Gastroesophageal sphincter (tissue), 4 donors: ENCODE results near the gene TNFAIP2. TPM values are rescaled to one million over a fixed set of nuclear protein-coding genes. Genes with fewer than 3 reads are reported as not detected.
"Not testable (repeated sequence)": the region's sequence is repeated elsewhere in the genome, so short reads cannot be mapped to it uniquely, and the experiment has no call there.

Experiments
- ATAC-seq: fragments of 150-250 bp; one replicate; pipeline ENCODE4 v1.9.1; 2016; ENCODE audit warnings: mild to moderate bottlenecking, moderate library complexity
- H3K27ac ChIP-seq, 4 donors: fragments of 200-600 bp; sonication (generic) in 3 of 4; 1 replicate in 3 of 4; 2 replicates in 1 of 4; pipeline ENCODE4 v1.5.1; 2016 to 2019
- H3K27me3 ChIP-seq: fragments of 200-600 bp; sonication (generic); one replicate; pipeline ENCODE4 v1.5.1; 2019
- H3K36me3 ChIP-seq, 2 donors: fragments of 200-600 bp; sonication (generic); one replicate each; pipeline ENCODE4 v1.5.1; 2019; ENCODE audit warnings: control low read depth in 1 of 2
- H3K4me1 ChIP-seq, 3 donors: fragments of 200-600 bp; sonication (generic); 1 replicate in 2 of 3; 2 replicates in 1 of 3; pipeline ENCODE4 v1.5.1; 2016 to 2019; ENCODE audit warnings: control low read depth in 2 of 3
- H3K4me3 ChIP-seq, 2 donors: fragments of 200-600 bp; sonication (generic); one replicate each; pipeline ENCODE4 v1.5.1; 2019; ENCODE audit warnings: mild to moderate bottlenecking in 1 of 2, moderate library complexity in 1 of 2
- H3K9me3 ChIP-seq, 3 donors: fragments of 200-600 bp; sonication (generic); one replicate each; pipeline ENCODE4 v1.5.1; 2017 to 2019; ENCODE audit warnings: control low read depth in 2 of 3
- EP300 ChIP-seq: sonication (generic); formaldehyde crosslinking; IDR thresholded peaks from one replicate; pipeline ENCODE4 v1.6.1; 2017; ENCODE audit warnings: antibody characterized with exemption, mild to moderate bottlenecking
- POLR2A ChIP-seq, 2 donors: fragments of 450-650 bp; IDR thresholded peaks; one replicate each; pipeline ENCODE4 v1.6.1; 2017; ENCODE audit warnings: antibody characterized with exemption in 2 of 2, mild to moderate bottlenecking in 2 of 2, moderate library complexity in 1 of 2
- POLR2AphosphoS5 ChIP-seq: sonication (generic); formaldehyde crosslinking; IDR thresholded peaks from one replicate; pipeline ENCODE4 v1.6.1; 2017; ENCODE audit warnings: antibody characterized with exemption
- WGBS, 2 donors: methylation state at CpG; one replicate each; pipeline ENCODE4 v1.1.5; 2018; ENCODE audit warnings: low coverage in 1 of 2; 5-methylcytosine and 5-hydroxymethylcytosine counted together
- total RNA-seq, 4 donors: library from RNA; depleted of rRNA; stranded (reverse); fragments of >200 nt; gene quantifications; one replicate each; pipeline ENCODE4 v1.1.0, GENCODE V29; 2016
- TF ChIP-seq, protein P1 (sequence below), 4 experiments: fragments of 200-600 bp in 2 of 4; fragments of 450-650 bp in 2 of 4; sonication (generic) in 1 of 4; IDR thresholded peaks; one replicate each; pipeline ENCODE4 v1.5.1; 2017 to 2019; ENCODE audit warnings: antibody characterized with exemption in 4 of 4, mild to moderate bottlenecking in 2 of 4, moderate library complexity in 2 of 4

Gene TNFAIP2
- total RNA-seq, 4 donors from 2014 or later: 51.6 to 61.9 (median 59.1) TPM

DNA sequence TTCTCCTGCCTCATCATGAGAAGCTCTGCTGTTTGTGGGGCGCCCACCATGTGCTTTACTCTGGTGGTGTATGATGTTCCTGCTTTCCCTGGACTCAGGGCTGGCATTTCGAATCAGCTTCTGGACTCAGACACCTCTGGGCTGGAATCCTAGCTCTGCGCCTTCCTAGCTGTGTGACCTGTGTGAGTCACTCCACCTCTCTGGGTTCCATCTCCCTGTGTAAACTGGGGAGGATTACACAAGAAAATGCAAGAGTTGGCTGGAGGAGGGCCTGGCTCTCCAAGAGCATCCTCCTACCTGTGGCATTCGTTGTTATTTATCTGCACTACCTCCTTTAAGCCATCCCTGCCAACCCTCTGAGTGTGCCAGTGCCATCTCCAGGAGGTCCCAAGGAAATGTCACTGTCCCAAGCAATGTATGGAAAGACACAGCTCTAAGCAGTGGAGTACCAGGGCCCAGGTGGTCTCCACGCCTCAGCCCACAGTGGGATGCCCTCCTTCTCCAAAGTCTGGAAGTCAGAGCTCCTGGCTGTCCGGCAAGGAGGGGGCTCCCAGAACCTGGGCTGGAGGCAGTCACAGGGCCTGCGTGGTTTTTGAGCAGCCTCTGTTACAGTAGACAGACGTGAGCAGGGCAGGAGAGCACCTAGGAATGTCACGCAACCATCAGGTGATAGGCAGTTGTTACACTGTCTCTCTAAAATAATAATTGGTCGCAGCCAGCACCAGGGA is 7.3 kb upstream of the TNFAIP2 start:
- no peak for ATAC-seq

DNA sequence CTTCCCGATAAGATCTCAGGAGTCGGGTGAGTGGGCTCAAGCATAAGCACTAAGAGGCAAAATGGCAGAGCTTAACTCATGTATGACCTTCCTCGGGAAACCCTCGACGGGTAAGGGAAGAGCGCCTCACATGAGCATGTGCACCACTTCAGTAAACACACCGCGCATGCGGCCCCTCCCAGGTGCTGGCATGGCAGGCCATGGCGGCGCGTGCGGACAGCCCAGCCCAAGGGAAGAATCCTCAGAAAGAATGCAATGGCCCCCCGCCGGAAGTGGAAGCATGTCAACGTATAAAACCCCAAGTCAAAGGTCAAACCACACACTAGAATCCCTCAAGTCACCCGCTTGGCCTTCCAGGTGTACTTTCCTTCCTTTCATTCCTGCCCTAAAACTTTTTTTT is 6.6 kb upstream of the TNFAIP2 start:
- TF ChIP-seq, protein P1, sequence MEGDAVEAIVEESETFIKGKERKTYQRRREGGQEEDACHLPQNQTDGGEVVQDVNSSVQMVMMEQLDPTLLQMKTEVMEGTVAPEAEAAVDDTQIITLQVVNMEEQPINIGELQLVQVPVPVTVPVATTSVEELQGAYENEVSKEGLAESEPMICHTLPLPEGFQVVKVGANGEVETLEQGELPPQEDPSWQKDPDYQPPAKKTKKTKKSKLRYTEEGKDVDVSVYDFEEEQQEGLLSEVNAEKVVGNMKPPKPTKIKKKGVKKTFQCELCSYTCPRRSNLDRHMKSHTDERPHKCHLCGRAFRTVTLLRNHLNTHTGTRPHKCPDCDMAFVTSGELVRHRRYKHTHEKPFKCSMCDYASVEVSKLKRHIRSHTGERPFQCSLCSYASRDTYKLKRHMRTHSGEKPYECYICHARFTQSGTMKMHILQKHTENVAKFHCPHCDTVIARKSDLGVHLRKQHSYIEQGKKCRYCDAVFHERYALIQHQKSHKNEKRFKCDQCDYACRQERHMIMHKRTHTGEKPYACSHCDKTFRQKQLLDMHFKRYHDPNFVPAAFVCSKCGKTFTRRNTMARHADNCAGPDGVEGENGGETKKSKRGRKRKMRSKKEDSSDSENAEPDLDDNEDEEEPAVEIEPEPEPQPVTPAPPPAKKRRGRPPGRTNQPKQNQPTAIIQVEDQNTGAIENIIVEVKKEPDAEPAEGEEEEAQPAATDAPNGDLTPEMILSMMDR (IDR thresholded peaks at IDR 0.05): no peak
- TF ChIP-seq EP300: no peak
- TF ChIP-seq POLR2A (IDR thresholded peaks at IDR 0.05): no peak
- TF ChIP-seq POLR2AphosphoS5: no peak
- 85 to 93% methylated on average over 9 to 14 of the region's 17 CpGs for WGBS, 2 donors
- peaks cover 23% of the 10 kb centered on the region for H3K27me3 ChIP-seq
- H3K4me1 ChIP-seq: peaks cover 0 to 67% (median 24%) of the 10 kb centered on the region in 3 donors
- H3K4me3 ChIP-seq: no peak overlapping the region
- no peak for ATAC-seq
- no peak overlapping the region for H3K27ac ChIP-seq
- H3K9me3 ChIP-seq: no peaks in the 10 kb centered on the region
- no peaks in the 10 kb centered on the region for H3K36me3 ChIP-seq

More for the DNA sequence above, 7.3 kb upstream of the TNFAIP2 start:
- 72 to 91% methylated on average over 6 of the region's 10 CpGs for WGBS, 2 donors
- Histone ChIP-seq H3K4me1 (peaks cover 0 to 67% (median 18%) of the 10 kb centered on the region in 3 donors), H3K27ac (no peak overlapping the region), H3K36me3 (no peaks in the 10 kb centered on the region), H3K4me3 (no peak overlapping the region), H3K9me3 (no peaks in the 10 kb centered on the region), H3K27me3 (peaks cover 22% of the 10 kb centered on the region)
- TF ChIP-seq, protein P1 (IDR thresholded peaks at IDR 0.05): no peak
- TF ChIP-seq EP300: no peak
- no peak for TF ChIP-seq POLR2AphosphoS5
- TF ChIP-seq POLR2A (IDR thresholded peaks at IDR 0.05): no peak

DNA sequence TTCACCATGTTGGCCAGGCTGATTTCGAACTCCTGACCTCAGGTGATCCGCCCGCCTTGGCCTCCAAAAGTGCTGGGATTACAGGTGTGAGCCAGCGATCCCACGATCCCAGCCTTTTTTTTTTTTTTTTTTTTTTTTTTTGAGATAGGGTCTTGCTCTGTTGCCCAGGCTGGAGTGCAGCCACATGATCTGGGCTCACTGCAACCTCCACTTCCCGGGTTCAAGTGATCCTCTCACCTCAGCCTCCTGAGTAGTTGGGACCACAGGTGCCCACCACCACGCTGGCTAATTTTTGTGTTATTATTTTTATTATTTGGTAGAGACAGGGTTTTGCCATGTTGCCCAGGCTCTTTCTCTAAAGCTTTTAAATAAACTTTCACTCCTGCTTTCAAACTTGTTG is 5.8 kb upstream of the TNFAIP2 start:
- Histone ChIP-seq H3K4me1 (peaks cover 0 to 67% (median 33%) of the 10 kb centered on the region in 3 donors), H3K27me3 (peaks cover 23% of the 10 kb centered on the region), H3K27ac (peak overlapping the region in 1 of 4 donors; percentile 76)
- H3K9me3 ChIP-seq, H3K4me3 ChIP-seq, ATAC-seq, H3K36me3 ChIP-seq: not testable (repeated sequence)
- 98% methylated on average over 6 of the region's 7 CpGs; no CpG with 5 or more reads in 1 of the 2 donors for WGBS, 2 donors

DNA sequence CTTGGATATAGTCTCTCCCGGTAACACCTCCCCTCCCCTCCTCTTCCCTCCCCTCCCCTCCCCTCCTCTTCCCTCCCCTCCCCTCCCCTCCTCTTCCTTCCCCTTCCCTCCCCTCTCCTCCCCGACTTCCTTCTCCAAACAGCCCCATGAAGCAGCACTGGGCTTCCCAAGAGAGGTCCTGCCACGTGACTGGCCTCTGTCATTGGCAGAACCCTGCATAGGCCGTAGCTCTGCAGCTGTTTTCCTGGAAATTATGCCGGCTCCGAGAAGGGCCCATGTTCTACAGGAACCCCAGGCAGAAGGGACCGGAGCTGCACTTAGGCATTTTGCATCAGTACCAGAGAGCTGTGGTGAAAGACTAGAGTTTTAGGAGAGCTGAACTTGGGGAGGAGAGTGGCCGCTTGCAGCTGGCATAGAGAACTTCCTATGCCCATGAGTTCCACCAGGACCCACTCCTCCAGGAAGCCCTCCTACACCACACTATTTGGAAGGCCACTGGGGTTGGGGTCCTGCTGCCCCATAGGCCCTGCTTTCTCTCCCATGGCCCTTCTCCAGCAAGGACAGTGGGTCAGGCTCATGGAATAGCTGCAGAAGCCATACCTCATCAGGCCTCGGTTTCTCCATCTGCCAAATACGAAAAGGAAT is 5.1 kb upstream of the TNFAIP2 start:
- Histone ChIP-seq H3K4me3 (no peak overlapping the region), H3K36me3 (no peaks in the 10 kb centered on the region), H3K27me3 (peaks cover 29% of the 10 kb centered on the region), H3K4me1 (peaks cover 0 to 67% (median 37%) of the 10 kb centered on the region in 3 donors), H3K9me3 (no peaks in the 10 kb centered on the region), H3K27ac (peak overlapping the region in 3 of 4 donors; percentile 68 to 76 (median 74))
- 20% methylated on average over 1 of the region's 10 CpGs; no CpG with 5 or more reads in 1 of the 2 donors for WGBS, 2 donors
- peak; percentile 32 for ATAC-seq
- TF ChIP-seq EP300 (no peak), POLR2AphosphoS5 (peak; percentile 45), POLR2A (IDR thresholded peaks at IDR 0.05) (no peak)
- TF ChIP-seq, protein P1 (IDR thresholded peaks at IDR 0.05): no peak

DNA sequence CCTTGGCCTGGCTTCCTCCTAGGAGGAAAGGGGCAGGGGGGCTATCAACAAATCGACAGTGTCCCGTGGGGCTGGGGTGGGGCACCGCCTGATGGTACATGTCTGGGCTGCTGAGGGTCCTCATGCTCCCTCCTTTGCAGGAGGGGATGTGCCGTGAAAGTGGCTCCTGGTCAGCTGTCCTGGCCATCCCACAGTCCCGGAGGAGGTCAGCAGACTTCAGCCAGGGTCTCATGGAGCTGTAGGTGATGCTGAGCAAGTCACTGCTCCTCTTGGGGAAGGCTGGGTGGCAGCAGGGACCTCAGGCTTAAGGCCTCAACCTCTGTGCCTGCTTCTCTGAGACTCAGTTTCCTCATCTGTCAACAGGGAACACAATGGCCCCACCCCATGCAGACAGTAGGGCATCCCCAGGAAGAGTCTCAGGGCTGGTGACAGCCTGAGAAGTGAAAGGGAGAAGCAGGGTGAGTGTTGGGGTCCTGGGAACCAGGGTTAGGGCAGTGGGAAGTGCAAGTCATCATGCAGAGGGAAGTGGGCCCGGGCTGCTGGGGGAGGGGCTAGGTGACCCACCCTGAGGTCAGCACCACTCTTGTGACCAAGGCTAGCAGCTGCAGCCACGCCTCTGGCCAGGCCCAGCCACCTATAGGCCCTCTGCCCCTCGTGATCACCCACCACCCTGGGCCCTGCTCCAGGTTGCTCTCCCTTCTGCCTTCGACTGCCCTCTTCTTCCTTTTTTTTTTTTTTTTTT is 4.4 kb upstream of the TNFAIP2 start:
- Histone ChIP-seq H3K27me3 (peaks cover 32% of the 10 kb centered on the region), H3K36me3 (no peaks in the 10 kb centered on the region), H3K4me3 (no peak overlapping the region), H3K27ac (peak overlapping the region in 3 of 4 donors; percentile 68 to 76 (median 74)), H3K4me1 (peaks cover 0 to 69% (median 37%) of the 10 kb centered on the region in 3 donors), H3K9me3 (no peaks in the 10 kb centered on the region)
- peak; percentile 4 for ATAC-seq
- TF ChIP-seq POLR2A (IDR thresholded peaks at IDR 0.05): no peak
- 64% methylated on average over 4 of the region's 9 CpGs; no CpG with 5 or more reads in 1 of the 2 donors for WGBS, 2 donors

DNA sequence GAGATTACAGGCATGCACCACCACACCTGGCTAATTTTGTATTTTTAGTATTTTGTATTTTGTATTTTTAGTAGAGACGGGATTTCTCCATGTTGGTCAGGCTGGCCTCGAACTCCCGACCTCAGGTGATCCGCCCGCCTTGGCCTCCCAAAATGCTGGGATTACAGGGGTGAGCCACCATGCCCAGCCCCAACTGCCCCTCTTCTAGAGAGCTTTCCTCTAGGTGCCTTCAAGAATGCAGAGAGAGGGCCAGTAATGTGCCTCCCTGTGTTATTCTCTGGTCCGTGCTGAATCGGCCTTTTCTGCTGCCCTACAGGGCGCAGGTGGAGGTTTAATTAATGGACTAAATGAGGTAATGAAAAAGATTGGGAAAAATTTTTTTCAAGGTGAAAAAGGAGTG is 3.7 kb upstream of the TNFAIP2 start:
- not testable (repeated sequence) for H3K4me3 ChIP-seq, H3K36me3 ChIP-seq, ATAC-seq, H3K9me3 ChIP-seq
- H3K27me3 ChIP-seq: peaks cover 36% of the 10 kb centered on the region
- WGBS, 2 donors: 91 to 94% methylated on average over 7 to 8 of the region's 8 CpGs
- peak overlapping the region in 2 of 4 donors; percentile 49 to 91 for H3K27ac ChIP-seq
- peaks cover 0 to 71% (median 41%) of the 10 kb centered on the region in 3 donors for H3K4me1 ChIP-seq
